GM18909 (cell line): ENCODE results near the gene SLC7A9.
"Not testable (repeated sequence)": the region's sequence is repeated elsewhere in the genome, so short reads cannot be mapped to it uniquely, and the experiment has no call there.

ENCODE experiments used
- ATAC-seq: cut with Tn5 transposase; IDR thresholded peaks from one replicate; pipeline ENCODE4 v1.9.1; 2021; ENCODE audit warnings: mild to moderate bottlenecking; ENCODE audit not compliant: unreplicated experiment, poor library complexity

The SLC7A9 gene

DNA sequence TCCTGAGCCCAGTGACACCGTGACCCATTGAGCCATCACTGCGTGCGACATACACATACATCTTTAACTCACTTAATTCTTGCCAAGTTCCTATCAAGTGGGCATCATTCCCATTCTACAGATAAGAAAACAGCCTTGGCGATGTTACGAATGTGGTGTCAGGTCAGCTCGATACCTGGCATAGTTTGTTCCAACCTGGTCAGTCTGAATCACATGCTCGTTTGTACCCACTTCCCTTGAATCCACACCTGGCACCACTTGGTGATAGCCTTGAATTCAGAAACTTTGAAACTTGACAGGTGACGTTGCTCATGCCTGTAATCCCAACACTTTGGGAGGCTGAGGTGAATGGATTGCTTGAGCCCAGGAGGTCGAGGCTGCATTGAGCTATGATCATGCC lies 59.1 kb downstream of the SLC7A9 start:
- ATAC-seq: no peak

DNA sequence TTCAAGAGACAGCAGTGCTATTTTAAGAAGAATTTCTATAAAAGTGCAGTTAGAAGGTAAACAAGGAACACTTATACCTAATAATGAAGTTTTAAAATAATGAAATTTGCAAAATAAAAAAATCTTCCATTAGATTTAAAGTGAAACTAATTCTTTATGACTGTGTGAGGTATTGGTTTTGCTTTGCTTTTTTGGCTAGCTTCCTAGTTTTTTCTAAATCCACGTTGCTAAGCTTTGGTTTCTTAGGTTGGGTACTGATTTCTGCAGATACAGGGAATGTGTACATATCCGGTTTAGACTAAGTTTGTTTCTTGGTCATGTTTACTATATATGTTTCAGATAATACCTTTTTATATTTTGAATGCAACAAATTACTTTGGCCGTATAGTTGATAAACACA lies 59.8 kb downstream of the SLC7A9 start:
- no peak for ATAC-seq

DNA sequence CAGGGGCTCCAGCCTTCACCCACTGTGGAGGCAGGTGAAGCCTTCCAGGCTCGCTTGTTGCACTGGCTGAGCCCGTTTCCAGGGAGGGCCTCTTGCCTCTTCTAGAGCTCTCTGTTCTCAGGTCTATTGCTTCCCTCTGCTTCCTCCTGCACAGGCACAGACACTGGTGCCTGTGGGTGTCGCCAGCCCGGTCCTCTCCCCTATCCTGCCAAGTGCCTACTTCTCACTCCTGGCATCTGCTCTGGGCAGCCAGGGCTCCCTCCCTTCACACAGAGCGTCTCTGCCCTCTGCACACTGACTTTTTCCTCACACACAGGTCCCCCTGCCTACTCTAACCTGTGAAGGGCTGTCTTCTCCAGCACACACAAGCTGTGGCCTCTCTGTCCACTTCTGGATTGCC lies 60.3 kb downstream of the SLC7A9 start:
- ATAC-seq: no peak

DNA sequence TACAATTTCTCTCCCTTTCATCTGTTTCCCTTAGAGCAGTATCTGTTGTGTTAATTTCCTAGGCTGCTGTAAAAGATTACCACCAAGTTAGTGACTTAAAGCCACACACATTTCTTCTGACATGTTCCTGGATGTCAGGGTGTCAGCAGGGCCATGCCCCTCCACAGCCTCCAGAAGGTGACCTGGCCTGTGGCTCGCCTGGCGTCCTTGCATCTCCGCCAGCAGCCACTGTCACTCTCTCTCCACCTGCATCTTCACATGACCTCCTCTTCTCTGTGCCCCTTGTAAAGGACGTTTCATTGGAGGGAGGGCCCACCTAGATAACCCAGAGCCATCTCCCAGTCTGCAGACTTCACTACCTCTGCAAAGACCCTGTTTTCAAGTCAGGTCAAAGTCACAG lies 61.3 kb downstream of the SLC7A9 start:
- ATAC-seq: no peak

DNA sequence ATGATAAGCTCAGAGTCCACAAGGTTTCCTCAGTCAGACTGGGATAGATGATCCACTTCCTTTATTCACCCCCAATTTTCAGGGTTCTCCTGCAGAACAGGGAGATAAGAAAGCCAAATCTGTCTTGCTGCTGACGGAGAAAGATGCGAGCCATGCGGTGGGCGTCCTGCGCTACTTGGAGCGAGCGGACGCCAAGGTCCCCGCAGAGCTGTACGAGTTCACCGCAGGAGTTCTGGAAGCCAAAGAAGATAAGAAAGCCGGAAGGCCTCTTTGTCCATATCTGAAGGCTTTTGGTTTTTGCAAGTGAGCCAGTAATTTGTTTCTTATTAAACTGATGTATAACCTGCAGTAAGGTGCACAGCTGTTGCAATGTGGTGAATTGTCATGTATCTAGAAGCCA lies 66.7 kb downstream of the SLC7A9 start:
- ATAC-seq: no peak

DNA sequence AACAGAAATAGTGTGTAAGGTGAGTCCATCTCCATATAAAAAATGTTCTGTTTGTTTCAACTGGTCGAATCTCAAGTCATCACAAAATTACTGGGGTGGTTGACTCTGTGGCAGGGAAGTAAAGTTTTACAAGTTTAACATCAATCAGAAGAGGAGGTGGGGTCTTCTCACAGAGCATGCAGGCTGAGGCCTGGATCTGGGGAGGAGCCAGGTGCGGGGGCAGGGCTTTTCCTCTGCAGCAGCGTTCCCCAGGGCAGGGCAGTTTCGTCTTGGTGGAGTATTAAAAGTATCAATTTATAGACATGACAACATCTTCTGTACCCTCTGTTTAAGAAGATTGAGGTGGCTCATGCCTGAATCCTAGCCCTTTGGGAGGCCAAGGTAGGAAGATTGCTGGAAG lies 68.8 kb downstream of the SLC7A9 start:
- no peak for ATAC-seq

DNA sequence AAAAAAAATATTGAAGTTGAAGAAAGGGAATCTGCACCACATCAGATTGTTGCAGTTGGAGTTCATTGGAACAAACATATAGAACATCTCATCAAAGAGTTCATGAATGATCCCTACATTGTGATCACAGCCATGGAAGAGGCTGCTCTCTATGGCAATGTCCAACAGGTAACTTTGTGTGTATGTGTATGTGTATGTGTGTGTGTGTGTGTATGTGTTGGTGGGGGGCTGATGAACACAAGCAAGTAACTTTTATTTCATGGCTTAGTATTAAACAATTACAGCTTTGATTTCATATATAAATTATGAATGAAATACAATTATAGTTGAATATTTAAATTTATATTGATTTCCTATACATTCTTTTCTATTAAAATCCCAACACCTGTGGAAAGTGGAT lies 69.4 kb downstream of the SLC7A9 start:
- no peak for ATAC-seq

DNA sequence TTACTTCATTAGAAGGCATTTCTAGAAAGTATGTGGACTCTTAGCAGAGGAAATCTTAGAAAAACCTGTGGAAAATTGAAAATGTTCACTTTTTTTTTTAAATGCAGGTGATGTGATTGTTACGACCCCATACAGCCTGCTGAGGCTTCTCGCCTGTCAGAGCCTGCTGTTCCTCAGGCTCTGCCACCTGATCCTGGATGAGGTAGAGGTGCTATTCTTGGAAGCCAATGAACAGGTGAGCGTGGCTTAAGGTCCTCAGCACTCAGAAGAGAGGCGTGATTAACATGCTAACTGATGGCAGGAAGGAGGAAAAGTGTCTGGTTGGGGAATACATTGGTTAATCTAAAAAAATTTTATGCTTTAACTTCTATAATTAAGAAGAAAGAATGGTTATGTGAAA lies 71.4 kb downstream of the SLC7A9 start:
- ATAC-seq: no peak

DNA sequence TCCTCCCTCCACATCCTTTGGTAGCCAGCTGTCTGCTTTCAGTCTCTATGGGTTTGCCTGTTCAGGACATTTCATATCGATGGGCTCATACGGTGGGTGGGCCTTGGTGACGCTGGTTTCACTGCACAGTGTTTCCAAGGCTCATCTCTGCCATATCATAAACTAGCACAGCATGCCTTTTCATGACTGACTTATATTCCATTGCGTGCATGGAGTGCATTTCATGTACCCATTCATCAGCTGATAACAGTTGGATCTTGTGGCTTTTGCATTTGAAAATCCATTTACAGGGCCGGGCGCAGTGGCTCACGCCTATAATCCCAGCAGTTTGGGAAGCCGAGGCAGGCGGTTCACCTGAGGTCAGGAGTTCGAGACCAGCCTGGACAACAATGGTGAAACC lies 80.1 kb downstream of the SLC7A9 start:
- ATAC-seq: no peak

DNA sequence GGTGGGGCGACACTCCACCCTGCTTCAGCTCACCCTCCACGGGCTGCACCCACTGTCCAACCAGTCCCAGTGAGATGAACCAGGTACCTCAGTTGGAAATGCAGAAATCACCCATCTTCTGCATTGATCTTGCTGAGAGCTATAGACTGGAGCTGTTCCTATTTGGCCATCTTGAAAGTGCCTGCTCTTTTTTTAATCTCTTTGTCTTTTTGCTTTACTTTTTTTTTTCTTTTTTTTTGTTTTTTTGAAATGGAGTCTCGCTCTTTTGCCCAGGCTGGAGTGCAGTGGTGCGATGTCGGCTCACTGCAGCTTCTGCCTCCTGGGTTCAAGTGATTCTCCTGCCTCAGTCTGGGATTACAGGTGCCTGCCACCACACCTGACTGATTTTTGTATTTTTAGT lies 81.7 kb downstream of the SLC7A9 start:
- not testable (repeated sequence) for ATAC-seq

DNA sequence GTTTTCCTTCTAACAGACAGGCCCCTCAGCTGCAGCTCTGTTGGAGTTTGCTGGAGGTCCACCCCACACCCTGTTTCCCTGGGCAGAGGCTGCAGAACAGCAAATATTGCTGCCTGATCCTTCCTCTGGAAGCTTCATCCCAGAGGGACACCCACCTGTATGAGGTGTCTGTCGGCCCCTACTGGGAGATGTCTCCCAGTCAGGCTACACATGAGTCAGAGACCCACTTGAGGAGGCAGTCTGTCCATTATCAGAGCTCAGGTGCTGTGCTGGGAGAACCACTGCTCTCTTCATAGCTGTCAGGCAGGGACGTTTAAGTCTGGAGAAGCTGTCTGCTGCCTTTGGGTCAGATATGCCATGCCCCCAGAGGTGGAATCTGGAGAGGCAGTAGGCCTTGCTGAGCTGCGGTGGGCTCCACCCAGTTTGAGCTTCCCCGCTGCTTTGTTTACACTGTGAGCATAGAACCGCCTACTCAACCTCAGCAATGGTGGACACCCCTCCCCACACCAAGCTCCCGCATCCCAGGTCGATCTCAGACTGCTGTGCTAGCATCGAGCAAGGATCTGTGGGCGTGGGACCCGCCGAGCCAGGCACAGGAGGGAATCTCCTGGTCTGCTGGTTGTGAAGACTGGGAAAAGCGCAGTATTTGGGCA lies 82.3 kb downstream of the SLC7A9 start:
- ATAC-seq: not testable (repeated sequence)

DNA sequence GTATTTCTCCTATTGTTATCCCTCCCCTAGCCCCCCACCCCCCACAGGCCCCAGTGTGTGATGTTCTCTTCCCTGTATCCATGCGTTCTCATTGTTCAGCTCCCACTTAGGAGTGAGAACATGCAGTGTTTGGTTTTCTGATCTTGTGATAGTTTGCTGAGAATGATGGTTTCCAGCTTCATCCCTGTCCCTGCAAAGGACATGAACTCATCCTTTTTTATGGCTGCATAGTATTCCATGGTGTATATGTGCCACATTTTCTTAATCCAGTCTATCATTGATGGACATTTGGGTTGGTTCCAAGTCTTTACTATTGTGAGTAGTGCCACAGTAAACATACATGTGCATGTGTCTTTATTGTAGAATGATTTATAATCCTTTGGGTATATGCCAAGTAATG lies 87.5 kb downstream of the SLC7A9 start:
- ATAC-seq: not testable (repeated sequence)

DNA sequence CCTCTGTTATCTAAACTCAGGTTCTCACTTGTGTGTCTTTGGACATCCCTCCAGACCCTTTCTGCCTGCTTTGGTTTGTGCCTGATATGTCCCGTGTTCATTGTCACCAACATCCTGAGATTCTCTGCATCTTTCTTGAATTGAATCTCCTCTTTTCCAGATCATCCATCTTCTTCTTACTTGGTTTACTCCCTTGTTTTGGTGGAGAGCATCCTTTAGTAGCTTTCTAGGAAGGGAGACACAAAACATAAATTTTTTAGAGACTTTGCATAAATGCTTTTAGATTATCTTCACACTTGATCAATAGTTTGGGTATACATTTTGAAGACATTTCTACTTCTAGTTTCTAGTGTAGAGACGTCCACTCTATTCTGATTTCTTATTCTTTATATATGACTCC lies 88.3 kb downstream of the SLC7A9 start:
- ATAC-seq: no peak
